PFSK-1 (cell line): ENCODE results near the gene IL1RN.

ENCODE experiments used
- FOXP2 ChIP-seq: optimal IDR thresholded peaks from 2 replicates; pipeline ENCODE3; 2011; ENCODE audit warnings: borderline replicate concordance, control low read depth, inconsistent platforms; ENCODE audit not compliant: insufficient read depth; ENCODE audit errors: extremely low read length, extremely low read depth
- POLR2AphosphoS5 ChIP-seq: IDR thresholded peaks from 2 replicates; pipeline ENCODE4 v1.6.1; 2012; ENCODE audit warnings: low read depth, mild to moderate bottlenecking, control low read depth, low read length, moderate library complexity
- SIN3A ChIP-seq: IDR thresholded peaks from 2 replicates; pipeline ENCODE4 v1.6.1; 2012; ENCODE audit warnings: mild to moderate bottlenecking, low read length, moderate library complexity, borderline replicate concordance; ENCODE audit not compliant: insufficient read depth
- TAF1 ChIP-seq: IDR thresholded peaks from 2 replicates; pipeline ENCODE4 v1.6.1; 2012; ENCODE audit warnings: low read length, control low read depth, borderline replicate concordance; ENCODE audit not compliant: insufficient read depth
- TF ChIP-seq, protein P1 (sequence below), 2 experiments: IDR thresholded peaks; 2 replicates each; pipeline versions ENCODE4 v1.6.1 to v1.8.0; 2011 to 2012; ENCODE audit warnings: low read depth in 2 of 2, low read length in 2 of 2, control low read depth in 1 of 2, inconsistent platforms in 1 of 2, mild to moderate bottlenecking in 1 of 2, moderate library complexity in 1 of 2; ENCODE audit not compliant: insufficient read depth in 1 of 2

The IL1RN gene

DNA sequence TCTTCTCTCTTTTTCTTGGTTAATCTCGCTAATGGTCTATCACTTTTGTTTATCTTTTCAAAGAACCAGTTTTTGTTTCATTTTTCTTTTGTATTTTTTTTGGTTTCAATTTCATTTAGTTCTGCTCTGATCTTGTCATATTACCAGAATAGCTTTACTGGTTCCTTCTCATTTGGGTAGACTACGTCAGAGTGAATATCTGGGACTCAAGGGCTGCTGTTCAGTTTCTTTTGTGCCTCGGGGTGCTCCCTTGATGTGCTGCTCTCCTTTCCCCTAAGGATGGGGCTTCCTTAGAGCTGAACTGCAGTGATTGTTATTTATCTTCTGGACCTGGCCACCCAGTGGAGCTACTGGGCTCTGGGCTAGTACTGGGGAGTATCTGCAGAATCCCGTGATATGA is 29.4 kb upstream of the IL1RN start:
- TF ChIP-seq, protein P1, sequence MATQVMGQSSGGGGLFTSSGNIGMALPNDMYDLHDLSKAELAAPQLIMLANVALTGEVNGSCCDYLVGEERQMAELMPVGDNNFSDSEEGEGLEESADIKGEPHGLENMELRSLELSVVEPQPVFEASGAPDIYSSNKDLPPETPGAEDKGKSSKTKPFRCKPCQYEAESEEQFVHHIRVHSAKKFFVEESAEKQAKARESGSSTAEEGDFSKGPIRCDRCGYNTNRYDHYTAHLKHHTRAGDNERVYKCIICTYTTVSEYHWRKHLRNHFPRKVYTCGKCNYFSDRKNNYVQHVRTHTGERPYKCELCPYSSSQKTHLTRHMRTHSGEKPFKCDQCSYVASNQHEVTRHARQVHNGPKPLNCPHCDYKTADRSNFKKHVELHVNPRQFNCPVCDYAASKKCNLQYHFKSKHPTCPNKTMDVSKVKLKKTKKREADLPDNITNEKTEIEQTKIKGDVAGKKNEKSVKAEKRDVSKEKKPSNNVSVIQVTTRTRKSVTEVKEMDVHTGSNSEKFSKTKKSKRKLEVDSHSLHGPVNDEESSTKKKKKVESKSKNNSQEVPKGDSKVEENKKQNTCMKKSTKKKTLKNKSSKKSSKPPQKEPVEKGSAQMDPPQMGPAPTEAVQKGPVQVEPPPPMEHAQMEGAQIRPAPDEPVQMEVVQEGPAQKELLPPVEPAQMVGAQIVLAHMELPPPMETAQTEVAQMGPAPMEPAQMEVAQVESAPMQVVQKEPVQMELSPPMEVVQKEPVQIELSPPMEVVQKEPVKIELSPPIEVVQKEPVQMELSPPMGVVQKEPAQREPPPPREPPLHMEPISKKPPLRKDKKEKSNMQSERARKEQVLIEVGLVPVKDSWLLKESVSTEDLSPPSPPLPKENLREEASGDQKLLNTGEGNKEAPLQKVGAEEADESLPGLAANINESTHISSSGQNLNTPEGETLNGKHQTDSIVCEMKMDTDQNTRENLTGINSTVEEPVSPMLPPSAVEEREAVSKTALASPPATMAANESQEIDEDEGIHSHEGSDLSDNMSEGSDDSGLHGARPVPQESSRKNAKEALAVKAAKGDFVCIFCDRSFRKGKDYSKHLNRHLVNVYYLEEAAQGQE (IDR thresholded peaks at IDR 0.05; ENCODE audit: insufficient read depth in 1 of 2, low read depth in 2 of 2, low read length in 2 of 2) = no peak
- TF ChIP-seq POLR2AphosphoS5 = no peak
- no peak for TF ChIP-seq TAF1
- no peak for TF ChIP-seq FOXP2
- TF ChIP-seq SIN3A = no peak

DNA sequence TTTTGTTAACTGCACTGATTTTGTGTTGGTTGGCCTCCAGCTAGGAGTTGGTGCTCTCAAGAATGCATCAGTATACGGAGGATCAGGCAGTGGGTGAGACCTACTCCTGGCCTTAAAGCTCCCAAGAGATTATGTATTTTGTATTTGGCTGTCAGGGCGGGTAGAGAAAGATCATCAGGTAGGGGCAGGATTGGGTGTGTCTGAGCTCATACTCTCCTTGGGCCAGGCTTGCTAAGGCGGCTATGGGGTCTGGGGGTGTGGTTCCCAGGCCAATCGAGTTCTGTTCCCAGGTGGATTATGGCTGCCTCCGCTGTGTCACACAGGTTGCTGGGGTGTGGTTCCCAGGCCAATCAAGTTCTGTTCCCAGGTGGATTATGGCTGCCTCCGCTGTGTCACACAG is 28.9 kb upstream of the IL1RN start:
- no peak for TF ChIP-seq TAF1
- no peak for TF ChIP-seq FOXP2
- TF ChIP-seq, protein P1 (IDR thresholded peaks at IDR 0.05; ENCODE audit: insufficient read depth in 1 of 2, low read depth in 2 of 2, low read length in 2 of 2) = no peak
- no peak for TF ChIP-seq SIN3A
- no peak for TF ChIP-seq POLR2AphosphoS5

DNA sequence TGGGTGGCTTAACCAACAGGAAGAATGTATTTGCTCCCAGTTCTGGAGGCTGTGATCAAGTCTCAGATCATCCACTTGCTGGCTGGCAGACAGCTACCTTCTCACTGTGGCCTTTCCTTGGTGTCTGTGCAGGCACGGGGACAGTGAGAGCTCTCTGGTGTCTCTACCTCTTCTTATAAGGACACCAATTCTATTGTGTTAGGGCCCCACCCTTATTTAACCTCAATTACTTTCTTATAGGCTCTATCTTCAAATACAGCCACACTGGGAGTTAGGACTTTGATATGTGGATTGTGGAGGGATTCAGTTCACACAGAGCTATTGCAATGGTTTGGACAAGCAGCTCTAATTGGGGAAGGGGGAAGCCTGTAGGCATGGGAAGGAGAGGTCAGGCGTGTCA is 25.3 kb upstream of the IL1RN start:
- TF ChIP-seq POLR2AphosphoS5 = no peak
- TF ChIP-seq, protein P1 (IDR thresholded peaks at IDR 0.05; ENCODE audit: insufficient read depth in 1 of 2, low read depth in 2 of 2, low read length in 2 of 2) = no peak
- TF ChIP-seq FOXP2 = no peak
- no peak for TF ChIP-seq SIN3A
- no peak for TF ChIP-seq TAF1

DNA sequence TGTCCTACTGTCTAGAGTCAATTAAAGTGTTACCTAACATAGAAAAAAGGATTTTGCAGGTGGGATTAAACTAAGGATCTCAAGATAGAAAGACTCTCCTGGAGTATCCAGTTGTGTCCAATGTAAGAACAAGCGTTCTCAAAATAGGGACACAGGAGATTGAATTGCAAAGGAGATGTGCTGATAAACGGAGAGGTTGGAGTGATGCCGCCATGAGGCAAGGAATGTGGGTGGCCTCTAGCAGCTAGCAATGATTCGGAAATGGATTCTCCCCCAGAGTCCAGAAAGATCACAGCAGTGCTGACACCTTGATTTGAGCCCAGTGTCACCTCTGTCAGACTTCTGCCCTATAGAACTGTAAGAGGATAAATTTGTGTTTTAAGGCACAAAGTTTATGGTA is 24.1 kb upstream of the IL1RN start:
- TF ChIP-seq FOXP2 (no peak), SIN3A (no peak), POLR2AphosphoS5 (no peak), TAF1 (no peak)
- TF ChIP-seq, protein P1 (IDR thresholded peaks at IDR 0.05; ENCODE audit: insufficient read depth in 1 of 2, low read depth in 2 of 2, low read length in 2 of 2) = no peak
